HG03095 (cell line): ENCODE data around the gene PYGB.
"Not testable (repeated sequence)": the region's sequence is repeated elsewhere in the genome, so short reads cannot be mapped to it uniquely, and the experiment has no call there.

Experiments used
- ATAC-seq: cut with Tn5 transposase; IDR thresholded peaks from one replicate; pipeline ENCODE4 v1.9.1; 2021; ENCODE audit warnings: moderate library complexity; ENCODE audit not compliant: unreplicated experiment

PYGB gene

DNA sequence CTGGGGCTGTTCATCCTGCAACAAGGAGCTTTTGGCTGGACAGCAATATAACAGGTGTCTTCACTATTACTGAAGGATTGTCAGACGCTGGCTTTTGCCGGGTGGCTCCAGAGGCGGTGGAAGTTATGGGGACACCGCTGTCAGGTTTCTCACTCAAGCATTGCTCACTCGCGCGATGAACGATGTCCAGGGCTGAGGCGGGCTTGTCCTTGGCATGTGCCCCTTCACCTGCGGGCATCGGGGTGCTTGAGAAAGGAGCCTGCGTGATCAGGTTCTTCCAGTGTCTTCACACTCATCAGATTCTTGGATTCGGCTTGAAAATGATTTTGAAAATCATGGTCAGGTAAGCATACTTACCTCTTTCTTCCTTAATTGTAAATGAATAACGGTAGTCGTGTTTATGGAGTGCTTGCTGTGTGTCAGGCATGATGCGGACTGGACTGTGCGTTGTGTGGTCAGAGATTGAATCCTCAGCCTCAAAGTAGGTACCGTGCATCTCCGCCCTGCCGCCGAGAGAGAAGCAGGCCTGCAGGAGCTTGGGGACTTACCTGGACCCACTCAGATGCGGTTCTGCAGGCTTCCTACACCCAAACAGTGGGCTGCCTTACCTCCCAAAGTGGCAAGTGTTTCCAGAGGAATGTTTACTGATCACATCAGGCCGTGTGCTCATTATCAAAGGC, 18.3 kb upstream of the PYGB start:
- no peak for ATAC-seq

DNA sequence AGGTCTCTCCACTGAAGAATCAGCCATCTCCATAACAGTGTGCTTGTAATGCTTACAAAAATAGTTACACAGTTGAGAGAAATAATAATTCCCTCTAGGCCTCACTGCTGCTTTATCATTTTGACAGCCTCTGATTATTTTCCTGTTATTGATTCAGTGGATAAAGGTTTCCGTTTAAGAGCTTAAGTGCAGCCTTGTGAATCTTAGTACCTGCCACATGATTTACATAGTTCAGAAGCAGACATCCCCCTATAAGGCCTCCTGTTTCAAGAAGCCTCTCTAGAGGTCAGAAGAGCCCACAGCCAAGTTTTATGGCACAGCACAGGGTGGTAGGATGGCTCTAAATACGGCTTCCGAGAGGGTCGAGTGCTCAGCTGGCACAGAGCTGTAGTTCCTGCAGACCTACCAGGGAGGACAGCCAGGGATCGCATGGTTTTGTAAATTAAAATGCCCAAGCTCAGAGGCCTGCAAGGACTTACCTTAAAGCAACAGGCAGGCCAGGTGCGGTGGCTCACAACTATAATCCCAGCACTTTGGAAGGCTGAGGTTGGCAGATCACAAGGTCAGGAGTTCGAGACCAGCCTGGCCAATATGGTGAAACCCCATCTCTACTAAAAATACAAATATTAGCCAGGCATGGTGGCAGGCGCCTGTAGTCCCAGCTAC, 17.6 kb upstream of the PYGB start:
- ATAC-seq, result peak; percentile 88

DNA sequence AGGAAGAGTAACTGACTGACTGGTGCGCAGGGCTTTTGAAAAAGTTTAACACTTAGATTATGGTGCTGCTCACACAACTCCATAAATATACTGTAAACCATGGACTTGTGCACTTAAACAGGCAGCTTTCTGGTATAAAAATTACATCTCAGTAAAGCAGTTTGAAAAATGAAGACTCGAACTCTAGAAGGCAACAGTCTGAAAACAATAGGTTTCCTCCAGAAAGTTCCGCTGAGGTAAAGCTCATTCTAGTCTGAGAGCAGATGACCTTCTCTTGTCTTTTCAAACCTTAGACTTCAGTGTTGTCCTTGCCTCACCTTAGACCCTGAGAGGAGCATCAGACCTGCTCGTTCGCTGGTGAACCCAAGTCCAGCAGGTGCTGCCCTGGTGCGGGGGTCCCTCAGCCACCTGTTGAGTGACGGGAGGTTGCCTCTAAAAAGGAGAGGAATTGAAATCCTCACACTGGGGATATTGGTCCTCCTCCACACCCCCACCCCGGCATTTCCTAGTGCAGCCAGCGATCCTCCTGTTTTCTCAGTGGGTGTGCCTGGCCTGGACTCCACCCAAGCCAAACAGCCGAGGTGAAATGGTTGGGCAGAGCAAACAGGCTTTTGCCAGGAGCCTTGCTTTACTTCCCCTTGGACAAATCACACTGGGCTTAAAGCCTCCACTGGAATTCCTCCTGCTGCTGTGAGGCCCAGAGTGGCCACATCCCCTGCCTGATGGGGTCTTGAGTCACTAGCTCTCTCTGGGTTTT, 14.7 kb upstream of the PYGB start:
- no peak for ATAC-seq

DNA sequence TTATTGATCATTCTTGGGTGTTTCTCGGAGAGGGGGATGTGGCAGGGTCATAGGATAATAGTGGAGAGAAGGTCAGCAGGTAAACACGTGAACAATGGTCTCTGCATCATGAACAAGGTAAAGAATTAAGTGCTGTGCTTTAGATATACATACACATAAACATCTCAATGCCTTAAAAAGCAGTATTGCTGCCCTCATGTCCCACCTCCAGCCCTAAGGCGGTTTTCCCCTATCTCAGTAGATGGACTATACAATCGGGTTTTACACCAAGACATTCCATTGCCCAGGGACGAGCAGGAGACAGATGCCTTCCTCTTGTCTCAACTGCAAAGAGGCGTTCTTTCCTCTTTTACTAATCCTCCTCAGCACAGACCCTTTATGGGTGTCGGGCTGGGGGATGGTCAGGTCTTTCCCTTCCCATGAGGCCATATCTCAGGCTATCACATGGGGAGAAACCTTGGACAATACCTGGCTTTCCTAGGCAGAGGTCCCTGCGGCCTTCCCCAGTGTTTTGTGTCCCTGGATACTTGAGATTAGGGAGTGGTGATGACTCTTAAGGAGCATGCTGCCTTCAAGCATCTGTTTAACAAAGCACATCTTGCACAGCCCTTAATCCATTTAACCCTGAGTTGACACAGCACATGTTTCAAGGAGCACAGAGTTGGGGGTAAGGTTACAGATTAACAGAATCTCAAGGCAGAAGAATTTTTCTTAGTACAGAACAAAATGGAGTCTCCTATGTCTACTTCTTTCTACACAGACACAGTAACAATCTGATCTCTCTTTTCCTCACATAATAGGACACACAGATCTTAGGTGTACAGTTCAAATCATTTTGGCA, 13.7 kb upstream of the PYGB start:
- not testable (repeated sequence) for ATAC-seq

DNA sequence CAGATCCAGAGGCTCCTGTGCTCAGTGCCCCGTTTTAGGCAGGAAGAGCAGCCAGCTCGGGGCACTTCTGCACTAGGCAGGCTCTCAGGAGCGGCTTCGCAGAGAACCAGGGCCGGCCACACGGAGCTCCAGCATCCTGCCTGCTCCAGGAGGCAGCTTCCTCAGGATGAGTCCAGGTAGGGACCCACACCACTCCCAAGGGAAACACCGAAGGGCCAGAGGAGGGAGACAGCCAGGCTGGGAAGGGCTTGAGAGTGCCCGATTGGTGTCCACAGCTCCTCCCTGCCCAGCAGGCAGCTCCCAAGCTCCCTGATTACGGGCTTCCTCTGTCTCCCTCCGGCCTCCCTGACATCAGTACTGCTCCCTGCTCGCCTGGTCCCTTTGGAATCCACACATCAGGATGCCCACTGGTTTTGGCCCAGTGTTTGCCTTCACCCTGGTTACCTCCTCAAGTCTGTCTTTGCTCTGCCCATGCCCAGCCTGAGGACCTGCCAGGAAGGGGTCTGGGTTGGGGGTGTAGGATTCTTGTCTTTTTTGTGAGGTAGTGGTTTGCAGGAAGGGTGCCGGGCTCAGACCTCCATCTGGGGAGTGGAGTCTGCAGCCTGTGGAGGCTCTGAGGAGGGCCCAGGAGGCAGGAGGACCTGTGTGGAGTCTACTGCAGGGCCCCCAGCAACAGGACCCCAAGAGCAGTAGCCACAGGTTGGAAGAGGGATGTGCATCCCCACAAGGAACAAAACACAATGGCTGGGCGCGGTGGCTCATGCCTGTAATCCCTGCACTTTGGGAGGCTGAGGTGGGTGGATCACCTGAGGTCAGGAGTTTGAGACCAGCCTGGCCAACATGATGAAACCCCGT, 11.2 kb upstream of the PYGB start:
- no peak for ATAC-seq

DNA sequence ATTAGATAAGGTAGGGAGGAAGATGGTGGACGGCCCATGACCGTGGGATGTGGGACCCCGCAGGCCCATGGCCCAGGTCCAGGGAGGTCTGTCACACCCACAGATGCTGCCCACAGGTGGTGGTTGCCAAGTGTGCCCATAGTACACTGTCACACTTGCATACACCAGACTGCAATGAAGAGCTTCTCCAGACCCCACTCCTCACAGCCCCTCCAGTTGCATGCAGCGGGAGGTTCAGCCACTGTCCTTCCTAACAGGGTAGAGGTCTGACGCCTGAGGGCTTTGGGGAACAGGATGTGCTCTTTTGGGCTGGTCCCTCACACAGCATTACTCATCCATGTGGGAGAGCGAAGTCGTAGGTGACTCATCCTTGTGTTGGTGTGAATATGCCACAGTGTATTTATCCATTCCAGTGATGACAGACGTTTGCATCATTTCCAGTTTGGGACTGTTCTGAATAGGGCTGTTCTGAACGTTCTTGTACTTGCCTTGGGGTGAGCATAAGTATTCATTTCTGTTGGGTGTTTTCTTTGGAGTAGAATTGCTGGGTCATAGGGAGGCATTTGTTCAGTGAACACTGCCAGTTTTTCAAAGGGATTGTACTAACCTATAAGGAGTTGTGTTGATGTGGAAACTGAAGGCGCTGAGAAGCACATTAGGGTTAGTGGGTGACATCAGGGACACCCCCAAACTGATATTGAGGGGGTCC, 10.1 kb upstream of the PYGB start:
- ATAC-seq, result no peak

DNA sequence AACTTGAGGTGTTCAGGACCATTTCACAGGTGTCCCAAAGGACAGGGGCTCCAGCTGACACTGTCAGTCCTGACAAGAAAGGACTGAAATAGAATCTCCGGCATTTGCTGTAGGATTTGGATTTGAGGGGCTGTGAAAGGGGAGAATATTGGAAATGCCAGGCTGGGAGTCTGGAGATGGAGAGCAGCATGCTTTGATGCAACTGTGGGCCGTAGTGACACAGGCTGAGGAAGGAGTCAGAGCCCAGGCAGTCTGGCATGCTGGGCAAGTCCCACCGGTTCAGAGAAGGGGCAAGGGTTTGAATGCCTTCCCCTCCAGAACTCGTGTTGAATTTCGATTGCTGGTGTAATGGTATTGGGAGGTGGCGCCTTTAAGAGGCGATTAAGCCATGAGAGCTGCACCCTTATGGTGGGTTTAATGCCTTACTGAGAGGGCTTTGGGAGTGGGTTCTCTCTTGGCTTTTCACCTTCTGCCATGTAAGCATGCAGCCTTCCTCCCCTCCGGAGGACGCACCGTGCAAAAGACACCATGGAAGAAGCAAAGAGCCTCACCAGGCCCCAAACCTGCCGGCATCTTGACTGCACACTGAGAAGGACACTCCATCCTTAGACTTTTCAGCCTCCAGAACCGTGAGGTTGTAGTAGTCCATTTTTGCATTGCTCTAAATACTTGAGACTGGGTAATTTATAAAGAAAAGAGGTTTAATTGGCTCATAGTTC, 9.4 kb upstream of the PYGB start:
- ATAC-seq, result no peak

DNA sequence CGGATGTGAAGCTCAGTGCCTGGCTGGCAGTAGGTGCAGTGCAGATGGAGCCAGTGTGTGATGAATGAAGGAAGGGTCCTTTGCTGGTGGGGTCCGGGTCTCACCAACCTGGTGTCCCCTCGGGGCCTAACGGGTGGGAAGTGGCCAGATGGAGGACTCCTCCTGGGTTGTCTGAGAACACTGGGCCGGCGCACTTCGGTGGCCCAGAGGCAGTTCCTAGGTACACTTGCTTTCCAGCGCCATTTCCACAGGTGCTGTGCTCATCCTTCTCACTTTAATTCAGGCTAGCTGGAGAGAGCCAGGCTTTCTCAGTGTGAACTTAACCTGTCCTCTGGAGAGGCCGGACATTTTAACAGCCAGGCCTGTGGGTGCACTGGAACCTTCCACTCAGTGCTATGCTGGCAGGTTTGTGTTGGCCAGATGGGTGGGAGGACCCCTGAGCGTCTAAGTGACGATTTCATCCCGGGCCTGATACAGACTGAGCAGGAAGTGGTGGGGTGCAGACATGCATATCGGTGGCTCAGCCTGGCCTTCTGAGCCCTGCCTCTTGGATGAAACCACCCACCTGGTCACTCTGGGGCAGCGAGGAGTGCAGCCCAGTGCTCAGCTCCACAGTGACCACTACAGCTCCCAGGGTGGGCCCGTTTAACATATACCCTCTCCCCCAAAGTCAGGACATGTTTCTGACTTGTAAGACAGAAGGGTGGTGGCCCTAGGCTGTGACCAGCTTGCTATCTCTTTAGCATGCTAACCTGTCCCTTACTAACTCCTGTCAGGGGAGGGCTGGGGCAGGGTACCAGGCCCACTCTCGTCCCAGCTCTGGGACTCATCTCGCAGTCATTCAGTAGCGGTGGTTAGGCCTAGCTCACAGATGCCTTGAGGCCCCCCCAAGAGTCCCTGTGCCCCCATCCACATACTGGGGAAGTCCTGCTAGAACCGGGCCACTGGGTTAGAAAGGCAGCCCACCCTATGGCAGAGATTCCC, 8.2 kb upstream of the PYGB start:
- no peak for ATAC-seq

DNA sequence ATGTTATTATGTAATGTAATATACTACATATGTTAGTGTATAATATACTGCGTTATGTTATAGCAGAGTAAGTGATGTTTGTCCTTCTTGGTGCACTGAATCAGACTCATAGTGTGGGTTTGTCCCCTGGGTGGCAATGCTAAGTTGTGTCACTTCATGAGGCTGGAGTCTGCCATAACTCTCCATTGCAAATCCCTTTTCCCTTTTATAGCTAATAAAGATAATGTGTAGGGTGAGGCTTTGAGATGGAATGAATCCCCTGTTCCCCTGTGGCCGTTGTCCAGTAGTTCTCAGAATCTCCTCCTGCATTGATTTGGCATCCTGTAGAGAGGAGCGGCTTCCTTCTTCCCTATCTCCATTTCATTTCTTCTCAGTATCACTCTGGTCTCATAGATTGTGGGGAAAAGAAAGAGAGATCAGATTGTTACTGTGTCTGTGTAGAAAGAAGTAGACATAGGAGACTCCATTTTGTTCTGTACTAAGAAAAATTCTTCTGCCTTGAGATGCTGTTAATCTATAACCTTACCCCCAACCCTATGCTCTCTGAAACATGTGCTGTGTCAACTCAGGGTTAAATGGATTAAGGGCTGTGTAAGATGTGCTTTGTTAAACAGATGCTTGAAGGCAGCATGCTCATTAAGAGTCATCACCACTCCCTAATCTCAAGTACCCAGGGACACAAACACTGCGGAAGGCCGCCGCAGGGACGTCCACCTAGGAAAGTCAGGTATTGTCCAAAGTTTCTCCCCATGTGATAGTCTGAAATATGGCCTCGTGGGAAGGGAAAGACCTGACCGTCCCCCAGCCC, 6.8 kb upstream of the PYGB start:
- not testable (repeated sequence) for ATAC-seq

DNA sequence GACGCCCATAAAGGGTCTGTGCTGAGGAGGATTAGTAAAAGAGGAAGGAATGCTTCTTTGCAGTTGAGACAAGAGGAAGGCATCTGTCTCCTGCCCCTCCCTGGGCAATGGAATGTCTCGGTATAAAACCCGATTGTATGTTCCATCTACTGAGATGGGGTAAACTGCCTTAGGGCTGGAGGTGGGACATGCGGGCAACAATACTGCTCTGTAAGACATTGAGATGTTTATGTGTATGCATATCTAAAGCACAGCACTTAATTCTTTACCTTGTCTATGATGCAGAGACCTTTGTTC, 6.3 kb upstream of the PYGB start:
- ATAC-seq, result not testable (repeated sequence)

DNA sequence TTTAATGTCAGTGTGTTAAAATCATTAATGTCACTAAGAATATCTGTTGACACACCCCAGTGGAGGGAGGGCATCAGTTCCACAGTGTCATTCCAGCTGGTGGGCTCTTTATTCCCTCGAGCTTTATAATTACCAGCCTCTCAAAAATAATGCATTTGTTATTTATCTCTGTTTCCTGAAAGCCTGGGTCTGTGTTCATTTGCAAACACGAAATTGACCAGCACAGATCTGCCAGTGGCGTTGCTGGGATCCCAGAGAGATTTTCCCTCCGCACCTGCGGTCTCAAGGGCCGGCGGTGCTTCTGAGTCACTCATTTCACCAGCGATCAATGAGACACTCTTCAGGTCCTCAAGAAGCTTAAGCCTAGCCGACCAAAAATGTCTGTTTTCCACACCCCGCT, 5.7 kb upstream of the PYGB start:
- no peak for ATAC-seq

DNA sequence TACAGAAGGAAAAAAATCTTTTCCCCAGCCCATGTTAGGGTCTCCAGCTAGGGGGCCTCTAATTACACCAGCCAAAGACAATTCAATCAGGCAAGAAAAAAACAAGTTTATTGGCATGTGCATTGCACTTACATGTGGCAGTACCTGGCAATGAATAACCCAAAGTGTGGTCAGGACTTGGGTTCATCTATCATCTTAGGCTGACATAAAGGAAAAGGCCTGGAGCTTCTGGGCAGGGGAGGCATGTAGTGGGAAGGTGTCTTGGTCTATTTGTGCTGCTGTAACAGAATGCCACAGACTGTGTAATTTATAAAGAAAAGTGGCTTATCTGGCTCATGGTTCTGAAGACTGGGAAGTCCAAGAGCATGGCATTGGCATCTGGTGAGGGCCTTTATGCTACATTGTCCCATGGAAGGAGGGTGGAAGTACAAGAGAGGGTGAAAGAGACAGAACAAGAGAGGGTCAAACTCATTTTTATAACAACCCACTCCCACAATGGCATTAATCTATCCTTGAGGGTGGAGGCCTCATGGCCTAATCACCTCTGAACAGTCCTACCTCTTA, 4.4 kb upstream of the PYGB start:
- no peak for ATAC-seq

DNA sequence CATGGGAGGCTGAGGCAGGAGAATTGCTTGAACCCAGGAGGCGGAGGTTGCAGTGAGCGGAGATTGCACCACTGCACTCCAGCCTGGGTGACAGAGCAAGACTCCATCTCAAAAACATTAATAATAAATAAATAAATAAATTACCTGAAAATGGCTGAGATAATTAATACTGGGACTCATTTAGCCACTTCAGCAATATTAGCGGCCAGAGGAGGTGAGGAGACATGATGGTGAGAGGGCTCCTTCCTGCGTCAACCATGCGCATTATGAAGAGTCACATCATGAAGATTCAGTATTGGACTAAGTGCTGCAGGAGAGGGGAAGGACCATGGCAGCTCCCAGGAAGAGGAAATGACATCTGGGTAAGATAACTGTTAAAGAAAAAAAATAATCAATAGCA, 2.9 kb upstream of the PYGB start:
- no peak for ATAC-seq

DNA sequence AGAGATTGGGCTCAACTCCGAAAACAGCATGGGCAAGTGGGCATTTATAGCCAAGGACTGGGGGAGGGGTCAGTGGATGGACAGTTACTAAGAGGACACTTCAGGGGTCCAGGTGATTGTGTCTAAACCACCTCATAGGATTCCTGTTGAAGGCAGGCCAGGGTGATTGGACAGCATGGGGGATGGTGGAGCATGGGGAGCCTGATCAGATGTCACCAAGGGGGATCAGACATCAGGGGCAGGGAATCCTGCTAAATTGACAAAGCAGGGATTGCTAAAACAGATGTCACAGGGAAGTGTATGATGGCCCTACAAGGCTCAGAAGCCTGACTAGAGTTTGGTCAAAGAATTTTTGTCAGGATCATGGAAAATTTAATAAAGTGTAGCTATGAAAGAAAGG, 2.4 kb upstream of the PYGB start:
- no peak for ATAC-seq

DNA sequence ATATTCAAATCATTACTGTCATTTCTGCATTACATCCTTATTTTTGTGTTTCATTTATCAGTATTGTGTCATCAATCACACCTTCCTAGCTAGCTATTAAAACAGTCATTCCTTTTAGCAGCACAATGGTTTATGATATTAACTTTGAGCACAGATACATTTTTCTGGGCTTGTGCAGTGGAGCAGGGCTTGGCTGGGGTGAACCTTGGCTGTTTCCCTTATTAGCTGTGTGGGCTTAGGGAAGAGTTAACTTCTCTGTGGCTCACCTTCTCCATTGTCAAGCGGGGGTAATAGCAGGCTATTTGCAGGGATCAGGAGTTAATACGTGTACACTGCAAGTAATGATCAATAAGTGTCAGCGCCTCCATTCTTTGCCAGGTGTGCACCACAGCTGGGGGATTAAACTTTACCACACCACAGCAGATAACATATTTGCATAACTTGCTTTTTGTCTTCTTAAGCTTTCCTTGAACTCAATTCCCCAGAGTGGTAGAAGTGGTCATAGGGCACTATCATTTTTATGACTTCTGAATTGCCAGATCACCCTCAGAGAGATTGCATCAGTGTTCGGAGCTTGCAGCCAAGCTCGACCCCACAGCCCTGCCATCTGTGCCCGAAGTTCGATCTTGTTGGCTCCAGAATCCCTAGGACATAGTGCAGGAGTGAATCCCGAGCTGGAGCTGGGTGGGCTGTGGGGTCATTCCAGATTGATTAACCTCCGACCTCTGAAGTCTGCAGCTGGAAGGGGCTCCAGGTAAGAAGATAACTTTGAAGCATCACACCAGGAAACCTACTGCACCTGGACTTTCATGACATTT, 1.5 kb upstream of the PYGB start:
- ATAC-seq, result no peak

DNA sequence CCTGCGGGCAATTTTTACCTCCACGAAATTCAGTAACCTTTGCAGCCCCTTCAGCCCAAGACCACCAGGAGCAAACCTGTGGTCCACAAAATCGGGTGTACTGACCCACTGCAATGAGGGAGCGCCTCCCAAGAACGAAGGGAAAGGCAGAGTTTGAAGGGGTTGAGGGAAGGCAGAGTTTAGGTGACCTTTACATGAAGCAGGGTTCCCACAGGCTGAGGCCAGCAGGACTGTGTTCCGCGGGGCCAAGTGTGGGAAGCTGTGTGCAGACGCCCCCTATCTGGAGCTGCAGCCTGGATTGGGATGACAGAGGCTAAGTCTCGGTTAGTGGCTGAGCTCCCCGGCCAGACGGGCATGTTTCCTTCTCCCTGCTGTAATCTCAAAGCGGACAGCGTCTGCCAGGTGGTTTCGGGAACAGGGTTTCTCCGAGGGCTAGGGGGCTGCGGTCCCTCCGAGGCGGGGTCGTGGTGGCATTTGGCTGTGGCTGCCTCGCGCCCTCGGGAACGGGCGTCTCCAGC, 826 bp upstream of the PYGB start:
- ATAC-seq, result peak; percentile 5
